ENCODE results near the gene VDR.
A peak's percentile ranks its signal among the peaks of the same experiment; 100 is the strongest.

VDR gene

GRCh38 chr12:47900131-47901062 lies 4.4 kb downstream of the VDR start:
- peak overlapping the region; percentile 92 for H3K27ac ChIP-seq
- no peak for DNase-seq (ENCODE audit: low spot score)
- TF ChIP-seq, protein P1, sequence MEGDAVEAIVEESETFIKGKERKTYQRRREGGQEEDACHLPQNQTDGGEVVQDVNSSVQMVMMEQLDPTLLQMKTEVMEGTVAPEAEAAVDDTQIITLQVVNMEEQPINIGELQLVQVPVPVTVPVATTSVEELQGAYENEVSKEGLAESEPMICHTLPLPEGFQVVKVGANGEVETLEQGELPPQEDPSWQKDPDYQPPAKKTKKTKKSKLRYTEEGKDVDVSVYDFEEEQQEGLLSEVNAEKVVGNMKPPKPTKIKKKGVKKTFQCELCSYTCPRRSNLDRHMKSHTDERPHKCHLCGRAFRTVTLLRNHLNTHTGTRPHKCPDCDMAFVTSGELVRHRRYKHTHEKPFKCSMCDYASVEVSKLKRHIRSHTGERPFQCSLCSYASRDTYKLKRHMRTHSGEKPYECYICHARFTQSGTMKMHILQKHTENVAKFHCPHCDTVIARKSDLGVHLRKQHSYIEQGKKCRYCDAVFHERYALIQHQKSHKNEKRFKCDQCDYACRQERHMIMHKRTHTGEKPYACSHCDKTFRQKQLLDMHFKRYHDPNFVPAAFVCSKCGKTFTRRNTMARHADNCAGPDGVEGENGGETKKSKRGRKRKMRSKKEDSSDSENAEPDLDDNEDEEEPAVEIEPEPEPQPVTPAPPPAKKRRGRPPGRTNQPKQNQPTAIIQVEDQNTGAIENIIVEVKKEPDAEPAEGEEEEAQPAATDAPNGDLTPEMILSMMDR (conservative IDR thresholded peaks at IDR 0.05; ENCODE audit: low read depth), result no peak
- ChIA-PET CTCF (interaction anchor here (0.6 to 1.8 kb wide), 2 partner anchors 49 to 286 kb away, joined by 4 to 7 read pairs; no protein-coding TSS in a partner anchor), POLR2A (ENCODE audit: low non-redundant PET) (interaction anchor here (0.5 kb wide), 1 partner anchor 52 kb away, joined by 6 read pairs; no protein-coding TSS in a partner anchor)

DNA sequence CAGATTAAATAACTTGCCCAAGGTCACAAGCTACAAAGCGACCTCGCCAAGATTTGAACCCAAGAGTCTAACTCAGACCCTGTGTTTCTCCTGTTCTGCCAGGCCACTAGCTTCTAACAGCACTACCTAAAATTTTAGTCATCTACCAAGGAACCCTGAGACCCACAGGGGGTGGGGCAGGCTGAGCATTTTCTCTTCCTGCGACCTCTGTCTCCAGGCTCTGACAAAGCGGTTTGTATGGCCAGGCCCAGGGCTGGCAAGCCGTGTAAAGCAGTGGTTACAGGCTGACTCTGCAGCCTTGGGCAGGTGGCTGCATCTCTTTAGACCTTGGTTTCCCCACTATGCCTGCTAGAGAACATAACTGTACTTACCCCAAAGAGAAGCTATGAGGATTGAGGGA lies 5.3 kb downstream of the VDR start:
- TF ChIP-seq, protein P1 (conservative IDR thresholded peaks at IDR 0.05; ENCODE audit: low read depth), result no peak
- no peak for DNase-seq (ENCODE audit: low spot score)
- ChIA-PET CTCF (interaction anchor here (1.8 kb wide), 1 partner anchor 50 kb away, joined by 7 read pairs; no protein-coding TSS in a partner anchor), POLR2A (ENCODE audit: low non-redundant PET) (no interaction called here)
- H3K27ac ChIP-seq, result peak overlapping the region; percentile 25; the same call in 1 of the 2 replicates

GRCh38 chr12:47896633-47897032 lies 8.2 kb downstream of the VDR start:
- H3K27ac ChIP-seq, result peak overlapping the region; percentile 66
- ChIA-PET POLR2A (ENCODE audit: low non-redundant PET) (no interaction called here), CTCF (interaction anchor here (1.5 kb wide), 1 partner anchor 53 kb away, joined by 6 read pairs; no protein-coding TSS in a partner anchor)
- peak; percentile 75 for DNase-seq (ENCODE audit: low spot score)
- TF ChIP-seq, protein P1 (conservative IDR thresholded peaks at IDR 0.05; ENCODE audit: low read depth), result no peak

DNA sequence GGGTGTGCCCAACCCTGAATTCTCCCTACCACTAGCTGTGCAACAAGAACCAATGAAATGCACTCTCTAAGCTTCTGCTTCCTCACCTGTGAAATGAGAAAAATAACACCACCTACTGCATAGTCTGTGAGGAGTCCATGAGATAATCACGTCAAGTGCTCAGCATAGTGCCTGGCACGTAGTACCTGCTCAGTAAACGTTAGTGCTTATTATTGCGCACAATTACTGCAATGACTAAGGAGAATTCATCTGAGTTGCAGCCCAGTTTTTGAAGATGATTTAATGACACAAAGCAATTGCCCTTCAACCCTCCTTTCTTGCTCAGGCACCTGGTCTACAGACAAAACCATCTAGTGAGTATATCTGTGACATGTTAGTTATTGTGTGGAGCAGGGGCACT lies 8.8 kb downstream of the VDR start:
- ChIA-PET POLR2A (ENCODE audit: low non-redundant PET) (no interaction called here), CTCF (interaction anchor here (0.7 kb wide), 1 partner anchor 129 kb away, joined by 3 read pairs; no protein-coding TSS in a partner anchor)
- peak overlapping the region; percentile 66 for H3K27ac ChIP-seq
- TF ChIP-seq, protein P1 (conservative IDR thresholded peaks at IDR 0.05; ENCODE audit: low read depth), result no peak
- DNase-seq (ENCODE audit: low spot score), result no peak

DNA sequence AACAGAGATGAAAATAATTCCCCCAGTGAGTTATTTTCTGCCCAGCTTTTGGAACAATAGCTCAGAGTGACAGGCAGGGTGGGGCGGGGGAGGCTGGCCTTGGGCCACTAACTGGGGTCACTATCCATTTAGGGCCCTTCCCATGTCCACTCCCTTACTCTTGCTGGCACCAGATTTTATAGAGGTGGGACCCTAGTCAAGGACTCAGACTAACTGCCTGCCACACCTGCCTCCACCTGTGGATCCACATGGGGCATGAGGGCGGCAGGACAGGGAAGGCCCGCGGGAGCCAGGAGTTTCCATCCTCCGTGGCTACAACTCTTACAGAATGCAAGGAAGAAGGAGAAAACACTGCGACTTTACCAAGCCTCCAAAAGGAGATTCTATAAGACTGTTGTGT lies 10.1 kb downstream of the VDR start:
- ChIA-PET CTCF (no interaction called here), POLR2A (ENCODE audit: low non-redundant PET) (interaction anchor here (1.5 kb wide), 1 partner anchor 10 kb away, joined by 3 read pairs; the partner anchor contains the start of gene VDR)
- TF ChIP-seq, protein P1 (conservative IDR thresholded peaks at IDR 0.05; ENCODE audit: low read depth), result no peak
- H3K27ac ChIP-seq, result peak overlapping the region; percentile 40
- DNase-seq (ENCODE audit: low spot score), result no peak

GRCh38 chr12:47894068-47894467 lies 10.7 kb downstream of the VDR start:
- TF ChIP-seq, protein P1 (conservative IDR thresholded peaks at IDR 0.05; ENCODE audit: low read depth), result no peak
- CTCF ChIA-PET, result no interaction called here
- no peak for DNase-seq (ENCODE audit: low spot score)

More at GRCh38 chr12:47894068-47894467, 10.7 kb downstream of the VDR start:
- POLR2A ChIA-PET (ENCODE audit: low non-redundant PET), result interaction anchor here (1.5 kb wide), 1 partner anchor 11 kb away, joined by 3 read pairs; the partner anchor contains the start of gene VDR
- H3K27ac ChIP-seq, result peak overlapping the region; percentile 40
